ENCODE results near the gene MYH7B. TPM values are rescaled to one million over a fixed set of nuclear protein-coding genes. Genes with fewer than 3 reads are reported as not detected.

Gene MYH7B
- total RNA-seq, 3 donors from 2014 or later, result 0.76 to 1.9 (median 0.99) TPM

GRCh38 chr20:34997774-34998173, 42.1 kb downstream of the MYH7B start:
- no peaks in the 10 kb centered on the region for H3K9me3 ChIP-seq
- peak in 1 of 3 donors; percentile 7 for DNase-seq
- H3K4me1 ChIP-seq (ENCODE audit: low read depth), result peaks cover 4% of the 10 kb centered on the region
- H3K36me3 ChIP-seq (ENCODE audit: low read depth), result peaks cover 6% of the 10 kb centered on the region
- no peak for ATAC-seq
- intact Hi-C loops (cut with DNase I, micrococcal nuclease), result no loop called here
- no peak overlapping the region for H3K4me3 ChIP-seq
- no peak for TF ChIP-seq CTCF (IDR thresholded peaks at IDR 0.05)

DNA sequence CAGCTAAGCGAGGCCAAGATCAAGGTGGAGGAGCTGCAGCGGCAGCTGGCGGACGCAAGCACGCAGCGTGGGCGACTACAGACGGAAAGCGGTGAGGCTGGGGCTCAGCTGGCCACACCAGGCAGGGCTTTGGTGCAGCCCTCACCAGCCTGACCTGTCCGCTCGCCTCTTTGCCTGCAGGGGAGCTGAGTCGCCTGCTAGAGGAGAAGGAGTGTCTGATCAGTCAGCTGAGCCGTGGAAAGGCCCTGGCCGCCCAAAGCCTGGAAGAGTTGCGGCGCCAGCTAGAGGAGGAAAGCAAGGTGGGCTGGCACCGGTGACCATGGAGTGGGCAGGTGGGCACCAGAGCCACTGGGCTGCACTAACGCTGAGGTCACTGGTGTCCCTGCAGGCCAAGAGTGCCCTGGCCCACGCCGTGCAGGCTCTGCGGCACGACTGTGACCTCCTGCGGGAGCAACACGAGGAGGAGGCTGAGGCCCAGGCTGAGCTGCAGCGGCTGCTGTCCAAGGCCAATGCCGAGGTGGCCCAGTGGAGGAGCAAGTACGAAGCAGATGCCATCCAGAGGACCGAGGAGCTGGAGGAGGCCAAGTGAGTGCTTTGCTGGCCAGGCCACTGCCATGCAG, 42.8 kb downstream of the MYH7B start:
- DNase-seq, result peak in 1 of 3 donors; percentile 48
- no peaks in the 10 kb centered on the region for H3K9me3 ChIP-seq
- intact Hi-C loops (cut with DNase I, micrococcal nuclease), result no loop called here
- no peak for TF ChIP-seq CTCF (IDR thresholded peaks at IDR 0.05)
- peaks cover 9% of the 10 kb centered on the region for H3K36me3 ChIP-seq (ENCODE audit: low read depth)
- ATAC-seq, result no peak
- H3K4me3 ChIP-seq, result no peak overlapping the region
- peaks cover 4% of the 10 kb centered on the region for H3K4me1 ChIP-seq (ENCODE audit: low read depth)

DNA sequence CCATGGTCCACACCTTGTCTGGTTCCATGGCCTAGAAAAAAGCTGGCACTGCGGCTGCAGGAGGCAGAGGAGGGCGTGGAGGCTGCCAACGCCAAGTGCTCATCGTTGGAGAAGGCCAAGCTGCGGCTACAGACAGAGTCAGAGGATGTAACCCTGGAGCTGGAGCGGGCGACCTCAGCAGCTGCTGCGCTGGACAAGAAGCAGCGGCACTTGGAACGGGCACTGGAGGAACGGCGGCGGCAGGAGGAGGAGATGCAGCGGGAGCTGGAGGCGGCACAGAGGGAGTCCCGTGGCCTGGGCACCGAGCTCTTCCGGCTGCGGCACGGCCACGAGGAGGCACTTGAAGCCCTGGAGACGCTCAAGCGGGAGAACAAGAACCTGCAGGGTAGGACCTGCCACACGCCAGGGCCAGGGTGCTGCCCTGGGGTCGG, 43.4 kb downstream of the MYH7B start:
- no peak for TF ChIP-seq CTCF (IDR thresholded peaks at IDR 0.05)
- Histone ChIP-seq H3K4me3 (no peak overlapping the region), H3K4me1 (ENCODE audit: low read depth) (peaks cover 4% of the 10 kb centered on the region), H3K36me3 (ENCODE audit: low read depth) (peaks cover 14% of the 10 kb centered on the region), H3K9me3 (no peaks in the 10 kb centered on the region)
- ATAC-seq (no peak), DNase-seq (peak in 1 of 3 donors; percentile 33)
- intact Hi-C loops (cut with DNase I, micrococcal nuclease), result no loop called here

DNA sequence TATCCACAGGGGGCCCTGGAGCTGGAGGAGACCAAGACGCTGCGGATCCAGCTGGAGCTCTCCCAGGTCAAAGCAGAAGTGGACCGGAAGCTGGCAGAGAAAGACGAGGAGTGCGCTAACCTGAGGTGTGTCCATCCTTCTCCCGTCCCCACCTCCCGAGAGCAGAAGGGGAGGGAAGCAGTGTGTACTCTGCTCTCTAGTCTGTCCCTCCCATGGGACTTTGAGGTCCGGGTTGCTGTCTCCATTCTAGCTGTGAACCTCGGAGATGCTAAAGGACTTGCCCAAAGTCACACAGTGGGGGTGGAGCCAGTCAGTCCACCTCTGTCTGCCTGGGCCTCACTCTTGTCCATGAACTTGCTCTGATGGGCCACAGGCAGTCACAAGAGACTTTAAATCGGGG, 44.1 kb downstream of the MYH7B start:
- peaks cover 4% of the 10 kb centered on the region for H3K4me1 ChIP-seq (ENCODE audit: low read depth)
- TF ChIP-seq CTCF (IDR thresholded peaks at IDR 0.05), result no peak
- intact Hi-C loops (cut with DNase I, micrococcal nuclease), result no loop called here
- no peak overlapping the region for H3K4me3 ChIP-seq
- H3K9me3 ChIP-seq, result no peaks in the 10 kb centered on the region
- H3K36me3 ChIP-seq (ENCODE audit: low read depth), result peaks cover 18% of the 10 kb centered on the region
- ATAC-seq, result no peak
- DNase-seq, result peak in 1 of 3 donors; percentile 28

DNA sequence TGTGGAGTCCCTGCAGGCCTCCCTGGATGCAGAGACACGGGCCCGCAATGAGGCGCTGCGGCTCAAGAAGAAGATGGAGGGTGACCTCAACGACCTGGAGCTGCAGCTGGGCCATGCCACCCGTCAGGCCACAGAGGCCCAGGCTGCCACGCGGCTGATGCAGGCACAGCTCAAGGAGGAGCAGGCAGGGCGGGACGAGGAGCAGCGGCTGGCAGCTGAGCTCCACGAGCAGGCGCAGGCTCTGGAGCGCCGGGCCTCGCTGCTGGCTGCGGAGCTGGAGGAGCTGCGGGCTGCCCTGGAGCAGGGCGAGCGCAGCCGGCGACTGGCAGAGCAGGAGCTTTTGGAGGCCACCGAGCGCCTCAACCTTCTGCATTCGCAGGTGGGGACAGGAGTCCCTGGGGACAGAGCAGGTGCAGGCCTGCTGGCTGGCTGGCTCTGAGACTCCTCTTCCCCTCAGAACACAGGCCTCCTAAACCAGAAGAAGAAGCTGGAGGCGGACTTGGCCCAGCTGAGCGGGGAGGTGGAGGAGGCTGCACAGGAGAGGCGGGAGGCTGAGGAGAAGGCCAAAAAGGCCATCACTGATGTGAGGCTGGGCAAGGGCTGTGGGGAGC, 44.7 kb downstream of the MYH7B start:
- no peaks in the 10 kb centered on the region for H3K9me3 ChIP-seq
- peaks cover 18% of the 10 kb centered on the region for H3K36me3 ChIP-seq (ENCODE audit: low read depth)
- ATAC-seq (no peak), DNase-seq (peak in 1 of 3 donors; percentile 46)
- TF ChIP-seq CTCF (IDR thresholded peaks at IDR 0.05), result no peak
- H3K4me1 ChIP-seq (ENCODE audit: low read depth), result peaks cover 4% of the 10 kb centered on the region
- H3K4me3 ChIP-seq, result no peak overlapping the region
- intact Hi-C loops (cut with DNase I, micrococcal nuclease), result no loop called here

Measured in mucosa of descending colon (tissue), 3 donors.